NK-92 treated with Interleukin-12 subunit alpha and Interleukin-12 subunit beta, amount 100 ng/mL, for 24 hours (cell line): Measurements from ENCODE around the gene TRIM71.
"Not testable (repeated sequence)": the region's sequence is repeated elsewhere in the genome, so short reads cannot be mapped to it uniquely, and the experiment has no call there.

Experiments used
- DNase-seq: peaks from one replicate; lab custom pipeline; 2025; lab: John Stamatoyannopoulos, UW

The TRIM71 gene

GRCh38 chr3:32934150-32934742 lies 116.4 kb downstream of the TRIM71 start:
- DNase-seq: no peak

GRCh38 chr3:32937331-32937730 lies 119.5 kb downstream of the TRIM71 start:
- DNase-seq: no peak

- DNase-seq: not testable (repeated sequence)
Measured at GRCh38 chr3:32939531-32940284, 121.9 kb downstream of the TRIM71 start.

- DNase-seq: no peak
Measured at GRCh38 chr3:32940726-32941125, 122.9 kb downstream of the TRIM71 start.

GRCh38 chr3:32945136-32945535 lies 127.3 kb downstream of the TRIM71 start:
- DNase-seq: no peak

- not testable (repeated sequence) for DNase-seq
Measured at GRCh38 chr3:32945598-32945997, 127.8 kb downstream of the TRIM71 start.

- DNase-seq: no peak
Measured at GRCh38 chr3:32946973-32947788, 129.4 kb downstream of the TRIM71 start.
